PC-9 (cell line): ENCODE data around the gene NHS. TPM values are rescaled to one million over a fixed set of nuclear protein-coding genes. Genes with fewer than 3 reads are reported as not detected.

Experiments
- BruUV-seq: library from RNA; stranded (reverse); fragments of 400-500 nt; replicated peaks from 2 replicates; lab custom pipeline; 2021; lab: Mats Ljungman, UMichigan
- CTCF ChIA-PET: fragments of 300-600 bp; sonication (Branson Sonifier 250); formaldehyde crosslinking; loops from one replicate; lab custom pipeline; 2022; ENCODE audit warnings: antibody characterized with exemption; lab: Charles Lee
- POLR2A ChIA-PET: fragments of 300-600 bp; sonication (Branson Sonifier 250); formaldehyde crosslinking; loops from one replicate; lab custom pipeline; 2022; ENCODE audit warnings: antibody characterized with exemption; ENCODE audit not compliant: unreplicated experiment; lab: Charles Lee
- DNase-seq, 2 experiments: peaks; one replicate each; pipeline versions ENCODE4 v3.0.0 to v3.0.0-alpha.2; 2015 to 2022; ENCODE audit warnings: mixed read lengths in 1 of 2
- H2AFZ ChIP-seq: fragments of 200-600 bp; sonication (generic); 2 replicates; pipeline ENCODE4 v1.8.1; 2017; ENCODE audit warnings: antibody characterized with exemption
- H3F3A ChIP-seq: fragments of 200-600 bp; sonication (generic); 2 replicates; pipeline ENCODE4 v1.8.1; 2017; ENCODE audit warnings: antibody characterized with exemption, mild to moderate bottlenecking, low read depth; ENCODE audit not compliant: insufficient read depth
- H3K27ac ChIP-seq: fragments of 200-600 bp; sonication (generic); 2 replicates; pipeline ENCODE4 v1.6.1; 2016; ENCODE audit warnings: mixed run types
- H3K27me3 ChIP-seq: fragments of 200-600 bp; sonication (generic); 2 replicates; pipeline ENCODE4 v1.6.1; 2016; ENCODE audit warnings: low read depth, mixed run types; ENCODE audit not compliant: insufficient read depth
- H3K36me3 ChIP-seq: fragments of 200-600 bp; sonication (generic); 2 replicates; pipeline ENCODE4 v1.6.1; 2016; ENCODE audit warnings: low read depth, mixed run types
- H3K4me1 ChIP-seq: fragments of 200-600 bp; sonication (generic); replicated peaks from 2 replicates; pipeline ENCODE4 v1.6.1; 2016; ENCODE audit warnings: mixed run types; ENCODE audit not compliant: insufficient read depth
- H3K4me2 ChIP-seq: fragments of 200-600 bp; sonication (generic); 2 replicates; pipeline ENCODE4 v1.6.1; 2017; ENCODE audit warnings: mixed run types
- H3K4me3 ChIP-seq: fragments of 200-600 bp; sonication (generic); 2 replicates; pipeline ENCODE4 v1.6.1; 2016; ENCODE audit warnings: mixed run types
- H3K79me2 ChIP-seq: fragments of 200-600 bp; sonication (generic); 2 replicates; pipeline ENCODE4 v1.6.1; 2017; ENCODE audit warnings: low read depth, mixed run types
- H3K9me2 ChIP-seq: fragments of 200-600 bp; sonication (generic); 2 replicates; pipeline ENCODE4 v1.8.1; 2017; ENCODE audit warnings: mild to moderate bottlenecking; ENCODE audit not compliant: insufficient read depth
- H3K9me3 ChIP-seq: fragments of 200-600 bp; sonication (generic); 2 replicates; pipeline ENCODE4 v1.8.1; 2016; ENCODE audit warnings: low read depth; ENCODE audit not compliant: insufficient read depth
- H4K20me1 ChIP-seq: fragments of 200-600 bp; sonication (generic); 2 replicates; pipeline ENCODE4 v1.8.1; 2017; ENCODE audit not compliant: insufficient read depth
- EZH2 ChIP-seq: fragments of 200-600 bp; sonication (generic); IDR thresholded peaks from 2 replicates; pipeline ENCODE4 v1.8.0; 2017; ENCODE audit warnings: antibody characterized with exemption, low read depth
- intact Hi-C: fragments of 100-400 bp; cut with micrococcal nuclease; formaldehyde crosslinking; loops from one replicate; pipeline ENCODE4 v1.10.0; 2022; ENCODE audit not compliant: unreplicated experiment
- total RNA-seq: library from RNA; stranded (reverse); gene quantifications from 2 replicates; pipeline ENCODE4 v1.2.3, GENCODE V29; 2021
- TF ChIP-seq, protein P1 (sequence below): fragments of 200-600 bp; sonication (generic); conservative IDR thresholded peaks from 2 replicates; pipeline ENCODE4 v1.6.1; 2017; ENCODE audit warnings: mixed run types, antibody characterized with exemption, mild to moderate bottlenecking, moderate library complexity

NHS gene
- total RNA-seq, 1 experiment from 2014 or later, result 6.7 TPM

DNA sequence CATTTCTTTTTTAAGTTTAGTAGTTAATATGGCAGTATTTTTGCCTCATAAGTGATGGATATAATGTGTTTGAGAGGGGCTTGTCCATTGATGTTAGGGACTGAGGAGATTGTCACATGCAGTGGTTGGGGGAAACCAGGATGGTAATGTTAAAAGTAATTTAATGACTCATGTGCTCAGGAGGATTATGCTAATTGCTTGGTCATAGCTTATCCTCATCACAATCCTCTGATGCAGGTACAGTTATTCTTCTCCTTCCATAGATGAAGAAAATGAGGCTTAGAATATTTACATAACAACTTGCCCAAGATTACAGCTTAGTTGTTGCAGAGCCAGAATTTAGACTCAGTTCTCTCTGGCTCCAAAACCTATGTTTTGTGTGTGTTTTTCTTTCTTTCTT is 267.9 kb downstream of the NHS start:
- no peak overlapping the region for H3K27ac ChIP-seq
- H3K4me2 ChIP-seq, result no peak overlapping the region
- no peaks in the 10 kb centered on the region for H3K9me3 ChIP-seq
- no peaks in the 10 kb centered on the region for H3K36me3 ChIP-seq
- ChIA-PET CTCF (no interaction called here), POLR2A (no interaction called here)
- intact Hi-C loops, result no loop called here
- H3K79me2 ChIP-seq, result no peaks in the 10 kb centered on the region
- no peaks in the 10 kb centered on the region for H4K20me1 ChIP-seq
- no peaks in the 10 kb centered on the region for H3F3A ChIP-seq
- no peaks in the 10 kb centered on the region for H3K9me2 ChIP-seq
- H2AFZ ChIP-seq, result no peak overlapping the region
- H3K4me3 ChIP-seq, result no peak overlapping the region
- peaks cover 15% of the 10 kb centered on the region for H3K4me1 ChIP-seq
- DNase-seq, result no peak
- no peaks in the 10 kb centered on the region for H3K27me3 ChIP-seq
- TF ChIP-seq EZH2, result no peak
- TF ChIP-seq, protein P1, sequence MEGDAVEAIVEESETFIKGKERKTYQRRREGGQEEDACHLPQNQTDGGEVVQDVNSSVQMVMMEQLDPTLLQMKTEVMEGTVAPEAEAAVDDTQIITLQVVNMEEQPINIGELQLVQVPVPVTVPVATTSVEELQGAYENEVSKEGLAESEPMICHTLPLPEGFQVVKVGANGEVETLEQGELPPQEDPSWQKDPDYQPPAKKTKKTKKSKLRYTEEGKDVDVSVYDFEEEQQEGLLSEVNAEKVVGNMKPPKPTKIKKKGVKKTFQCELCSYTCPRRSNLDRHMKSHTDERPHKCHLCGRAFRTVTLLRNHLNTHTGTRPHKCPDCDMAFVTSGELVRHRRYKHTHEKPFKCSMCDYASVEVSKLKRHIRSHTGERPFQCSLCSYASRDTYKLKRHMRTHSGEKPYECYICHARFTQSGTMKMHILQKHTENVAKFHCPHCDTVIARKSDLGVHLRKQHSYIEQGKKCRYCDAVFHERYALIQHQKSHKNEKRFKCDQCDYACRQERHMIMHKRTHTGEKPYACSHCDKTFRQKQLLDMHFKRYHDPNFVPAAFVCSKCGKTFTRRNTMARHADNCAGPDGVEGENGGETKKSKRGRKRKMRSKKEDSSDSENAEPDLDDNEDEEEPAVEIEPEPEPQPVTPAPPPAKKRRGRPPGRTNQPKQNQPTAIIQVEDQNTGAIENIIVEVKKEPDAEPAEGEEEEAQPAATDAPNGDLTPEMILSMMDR, result no peak
- BruUV-seq, result no TSS peak

DNA sequence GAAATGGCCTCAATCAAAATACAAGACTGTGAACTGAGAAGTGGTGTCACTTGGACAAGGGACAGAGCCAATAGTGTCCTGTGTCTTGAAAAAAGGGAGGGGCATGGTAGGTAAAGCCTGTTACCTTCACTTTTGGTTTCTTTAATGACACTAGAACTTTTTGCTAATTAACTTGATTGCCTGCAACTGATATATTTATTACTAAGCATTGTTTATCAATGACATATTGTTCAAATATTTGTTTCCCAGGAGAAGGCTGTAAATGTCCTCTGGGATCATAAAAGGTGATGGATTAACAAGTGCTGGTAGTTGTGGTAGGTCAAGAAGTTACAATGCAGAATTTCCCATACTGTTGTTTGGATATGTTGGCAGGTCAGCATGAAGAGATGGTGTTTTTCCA is 268.5 kb downstream of the NHS start:
- no peaks in the 10 kb centered on the region for H3F3A ChIP-seq
- no peak for DNase-seq
- no peaks in the 10 kb centered on the region for H3K9me3 ChIP-seq
- H2AFZ ChIP-seq, result no peak overlapping the region
- H3K27ac ChIP-seq, result no peak overlapping the region
- no peak for TF ChIP-seq EZH2
- TF ChIP-seq, protein P1, result no peak
- H4K20me1 ChIP-seq, result no peaks in the 10 kb centered on the region
- no peak overlapping the region for H3K4me3 ChIP-seq
- H3K4me1 ChIP-seq, result peaks cover 15% of the 10 kb centered on the region
- H3K36me3 ChIP-seq, result no peaks in the 10 kb centered on the region
- intact Hi-C loops, result no loop called here
- ChIA-PET POLR2A (no interaction called here), CTCF (no interaction called here)
- no peaks in the 10 kb centered on the region for H3K9me2 ChIP-seq
- H3K4me2 ChIP-seq, result no peak overlapping the region
- no TSS peak for BruUV-seq
- no peaks in the 10 kb centered on the region for H3K27me3 ChIP-seq
- H3K79me2 ChIP-seq, result no peaks in the 10 kb centered on the region

DNA sequence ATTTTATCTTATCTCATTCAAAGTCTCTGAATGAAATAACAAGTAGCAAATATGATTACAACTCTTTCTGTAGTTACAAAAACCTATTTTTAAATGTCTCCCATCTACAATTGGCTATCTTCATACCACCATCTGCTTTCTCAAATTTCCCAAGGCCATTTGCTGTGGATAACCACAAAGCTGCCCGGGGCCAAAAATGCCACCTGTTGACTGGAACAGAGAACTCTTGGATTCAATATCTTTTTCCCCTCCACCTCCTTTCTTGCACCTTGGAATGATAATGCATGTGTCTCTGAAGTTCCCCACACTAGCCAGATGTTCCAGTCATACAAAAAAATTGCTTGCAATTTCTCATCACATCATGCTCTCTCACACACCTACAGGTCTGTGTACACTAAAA is 269.0 kb downstream of the NHS start:
- Histone ChIP-seq H3K27ac (no peak overlapping the region), H3K79me2 (no peaks in the 10 kb centered on the region), H3K9me3 (no peaks in the 10 kb centered on the region), H3K4me3 (no peak overlapping the region), H3K36me3 (no peaks in the 10 kb centered on the region), H3F3A (no peaks in the 10 kb centered on the region), H3K27me3 (no peaks in the 10 kb centered on the region), H3K4me1 (peaks cover 15% of the 10 kb centered on the region), H3K9me2 (no peaks in the 10 kb centered on the region), H3K4me2 (no peak overlapping the region), H4K20me1 (no peaks in the 10 kb centered on the region), H2AFZ (no peak overlapping the region)
- DNase-seq, result no peak
- no peak for TF ChIP-seq EZH2
- TF ChIP-seq, protein P1, result no peak
- intact Hi-C loops, result no loop called here
- POLR2A ChIA-PET, result no interaction called here
- BruUV-seq, result no TSS peak
- CTCF ChIA-PET, result no interaction called here
